IPS DF 6.9 (cell line): ENCODE results near the gene ZHX3.

Experiments used
- DNase-seq: peaks from one replicate; pipeline ENCODE4 v3.0.0-alpha.2; 2013; ENCODE audit warnings: low read depth, low spot score
- H3K27ac ChIP-seq: one replicate; pipeline ENCODE4 v1.5.1; 2013; ENCODE audit warnings: low read length, control low read depth
- H3K27me3 ChIP-seq: 2 replicates; pipeline ENCODE4 v1.6.1; 2013; ENCODE audit warnings: mild to moderate bottlenecking, low read length; ENCODE audit not compliant: control insufficient read depth, insufficient read depth
- H3K36me3 ChIP-seq: 2 replicates; pipeline ENCODE4 v1.6.1; 2013; ENCODE audit warnings: low read length; ENCODE audit not compliant: control insufficient read depth, insufficient read depth
- H3K4me1 ChIP-seq: 2 replicates; pipeline ENCODE4 v1.6.1; 2013; ENCODE audit warnings: low read length; ENCODE audit not compliant: control insufficient read depth, insufficient read depth
- H3K4me3 ChIP-seq: 2 replicates; pipeline ENCODE4 v1.5.1; 2013; ENCODE audit warnings: mild to moderate bottlenecking, low read length
- H3K9me3 ChIP-seq: 2 replicates; pipeline ENCODE4 v1.6.1; 2013; ENCODE audit warnings: low read length, inconsistent platforms; ENCODE audit not compliant: control insufficient read depth, insufficient read depth
- WGBS: extraction: QIAGEN DNeasy Blood & Tissue Kit; methylation state at CpG from one replicate; pipeline ENCODE4 v1.1.7; 2013; ENCODE audit warnings: mixed read lengths, missing lambda C conversion rate; ENCODE audit not compliant: insufficient read length, insufficient coverage; 5-methylcytosine and 5-hydroxymethylcytosine counted together

The ZHX3 gene

GRCh38 chr20:41191562-41192500, 125.7 kb downstream of the ZHX3 start:
- H3K27me3 ChIP-seq, result no peaks in the 10 kb centered on the region
- H3K4me3 ChIP-seq, result no peak overlapping the region
- no CpG with 5 or more reads among the region's 5 CpGs for WGBS
- H3K4me1 ChIP-seq, result no peaks in the 10 kb centered on the region
- H3K27ac ChIP-seq, result no peak overlapping the region
- no peaks in the 10 kb centered on the region for H3K9me3 ChIP-seq
- DNase-seq, result no peak
- H3K36me3 ChIP-seq, result no peaks in the 10 kb centered on the region

- H3K9me3 ChIP-seq, result no peaks in the 10 kb centered on the region
- no peak overlapping the region for H3K4me3 ChIP-seq
- no peaks in the 10 kb centered on the region for H3K36me3 ChIP-seq
- H3K4me1 ChIP-seq, result no peaks in the 10 kb centered on the region
- no peak for DNase-seq
- H3K27ac ChIP-seq, result no peak overlapping the region
- H3K27me3 ChIP-seq, result no peaks in the 10 kb centered on the region
Observed at GRCh38 chr20:41187668-41188067, 129.9 kb downstream of the ZHX3 start.

- Histone ChIP-seq H3K27me3 (no peaks in the 10 kb centered on the region), H3K4me3 (no peak overlapping the region), H3K27ac (no peak overlapping the region), H3K9me3 (no peaks in the 10 kb centered on the region), H3K36me3 (no peaks in the 10 kb centered on the region), H3K4me1 (no peaks in the 10 kb centered on the region)
- no peak for DNase-seq
- no CpG with 5 or more reads among the region's 11 CpGs for WGBS
Observed at GRCh38 chr20:41185013-41185757, 132.3 kb downstream of the ZHX3 start.

GRCh38 chr20:41183831-41184230, 133.7 kb downstream of the ZHX3 start:
- DNase-seq, result no peak
- Histone ChIP-seq H3K4me1 (no peaks in the 10 kb centered on the region), H3K4me3 (no peak overlapping the region), H3K36me3 (no peaks in the 10 kb centered on the region), H3K27me3 (no peaks in the 10 kb centered on the region), H3K27ac (no peak overlapping the region), H3K9me3 (no peaks in the 10 kb centered on the region)
- WGBS, result no CpG with 5 or more reads among the region's 2 CpGs

- no peaks in the 10 kb centered on the region for H3K36me3 ChIP-seq
- no peaks in the 10 kb centered on the region for H3K4me1 ChIP-seq
- H3K9me3 ChIP-seq, result no peaks in the 10 kb centered on the region
- H3K4me3 ChIP-seq, result no peak overlapping the region
- no CpG with 5 or more reads among the region's 6 CpGs for WGBS
- no peak overlapping the region for H3K27ac ChIP-seq
- DNase-seq, result no peak
- H3K27me3 ChIP-seq, result no peaks in the 10 kb centered on the region
Observed at GRCh38 chr20:41183391-41183790, 134.1 kb downstream of the ZHX3 start.

GRCh38 chr20:41182296-41183212, 135.0 kb downstream of the ZHX3 start:
- WGBS, result no CpG with 5 or more reads among the region's 10 CpGs
- Histone ChIP-seq H3K36me3 (no peaks in the 10 kb centered on the region), H3K4me3 (no peak overlapping the region), H3K4me1 (no peaks in the 10 kb centered on the region), H3K9me3 (no peaks in the 10 kb centered on the region), H3K27me3 (no peaks in the 10 kb centered on the region), H3K27ac (no peak overlapping the region)
- no peak for DNase-seq

- Histone ChIP-seq H3K9me3 (no peaks in the 10 kb centered on the region), H3K27ac (no peak overlapping the region), H3K4me1 (no peaks in the 10 kb centered on the region), H3K27me3 (no peaks in the 10 kb centered on the region), H3K4me3 (no peak overlapping the region), H3K36me3 (0 out of 2 replicates have a peak, but pooled peaks cover 2% of the 10 kb centered on the region)
- DNase-seq, result no peak
- no CpG with 5 or more reads among the region's 3 CpGs for WGBS
Observed at GRCh38 chr20:41181567-41181966, 136.0 kb downstream of the ZHX3 start.

GRCh38 chr20:41180599-41181333, 136.8 kb downstream of the ZHX3 start:
- WGBS, result no CpG with 5 or more reads among the region's 6 CpGs

GRCh38 chr20:41179961-41180360, 137.6 kb downstream of the ZHX3 start:
- no peaks in the 10 kb centered on the region for H3K27me3 ChIP-seq
- H3K4me3 ChIP-seq, result no peak overlapping the region
- H3K27ac ChIP-seq, result no peak overlapping the region
- no peak for DNase-seq
- H3K9me3 ChIP-seq, result no peaks in the 10 kb centered on the region
- H3K4me1 ChIP-seq, result no peaks in the 10 kb centered on the region
- peaks cover 12% of the 10 kb centered on the region; the same call in 1 of the 2 replicates for H3K36me3 ChIP-seq
- no CpG with 5 or more reads among the region's 8 CpGs for WGBS

More at GRCh38 chr20:41180599-41181333, 136.8 kb downstream of the ZHX3 start:
- Histone ChIP-seq H3K27me3 (no peaks in the 10 kb centered on the region), H3K4me3 (no peak overlapping the region), H3K4me1 (no peaks in the 10 kb centered on the region), H3K36me3 (peaks cover 6% of the 10 kb centered on the region; the same call in 1 of the 2 replicates), H3K9me3 (no peaks in the 10 kb centered on the region), H3K27ac (no peak overlapping the region)
- DNase-seq, result no peak
